GM12878 (cell line): ENCODE results near the gene DNHD1. TPM values are rescaled to one million over a fixed set of nuclear protein-coding genes. Genes with fewer than 3 reads are reported as not detected.

ENCODE experiments used
- polyA plus RNA-seq, 11 experiments: library from polyadenylated mRNA; depleted of rRNA in 4 of 11; unstranded in 6 of 11; stranded (reverse) in 5 of 11; fragments of >200 nt; fragmentation: Nextera tagmentation in 4 of 11; fragmentation: Illumina TruSeq in 1 of 11; extraction: Ambion mirVana in 4 of 11; extraction: Trizol in 1 of 11; gene quantifications; 1 replicate in 1 of 11; 2 replicates in 10 of 11; pipeline versions ENCODE4 v1.2.1 to v1.2.3, GENCODE V29; 2011 to 2016; ENCODE audit warnings: inconsistent platforms in 2 of 11, missing spikeins in 2 of 11, low read depth in 1 of 11
- total RNA-seq, 4 experiments: library from RNA; depleted of rRNA in 3 of 4; stranded (reverse); fragments of >200 nt in 3 of 4; fragmentation: Illumina TruSeq in 1 of 4; extraction: Trizol in 1 of 4; gene quantifications; 2 replicates each; pipeline versions ENCODE4 v1.2.1 to v1.2.3, GENCODE V29; 2013 to 2021

DNHD1 gene
- total and polyA plus RNA-seq, 10 of the 15 experiments (the other 5 are each of a cell fraction or from before 2014, with no cell fraction given): 0.99 to 16.9 (median 8.6) TPM

Other genes starting within 250 kb of the DNHD1 start
Only the 7 nearest of the 14 such genes appear.
- 7.5 and 10.6 TPM in 2 replicates for gene APBB1, start 78.2 kb upstream of the DNHD1 start, total RNA-seq (2014; rRNA removed)
- gene APBB1, start 78.2 kb upstream of the DNHD1 start, total RNA-seq (2014; rRNA removed; fragmentation: Illumina TruSeq; extraction: Trizol): 4.3 and 4.8 TPM in 2 replicates
- gene APBB1, start 78.2 kb upstream of the DNHD1 start, total RNA-seq (2021): 8.7 and 11.0 TPM in 2 replicates
- 0.30 and 0.67 TPM in 2 replicates for gene APBB1, start 78.2 kb upstream of the DNHD1 start, polyA plus RNA-seq (2011; rRNA removed)
- 2.3 and 5.6 TPM in 2 replicates for gene APBB1, start 78.2 kb upstream of the DNHD1 start, polyA plus RNA-seq (2014; fragmentation: Illumina TruSeq; extraction: Trizol)
- gene APBB1, start 78.2 kb upstream of the DNHD1 start, polyA plus RNA-seq (2014; fragmentation: Nextera tagmentation; extraction: Ambion mirVana): 1 to 10 TPM in 1 of 2 experiments, under 1 TPM in 1; 0.31 to 1.3 TPM
- gene APBB1, start 78.2 kb upstream of the DNHD1 start, polyA plus RNA-seq (2014; rRNA removed): 7.5 and 9.1 TPM in 2 replicates
- 1 to 10 TPM; 5.1 to 6.5 TPM for gene APBB1, start 78.2 kb upstream of the DNHD1 start, polyA plus RNA-seq (2016; fragmentation: Nextera tagmentation; extraction: Ambion mirVana)
- gene HPX, start 56.3 kb upstream of the DNHD1 start, total RNA-seq (2014; rRNA removed): 1.7 TPM in 1 of 2 replicates, not detected in the other
- gene HPX, start 56.3 kb upstream of the DNHD1 start, total RNA-seq (2014; rRNA removed; fragmentation: Illumina TruSeq; extraction: Trizol): 0.09 and 0.37 TPM in 2 replicates
- gene HPX, start 56.3 kb upstream of the DNHD1 start, total RNA-seq (2021): 1.7 and 2.1 TPM in 2 replicates
- gene HPX, start 56.3 kb upstream of the DNHD1 start, polyA plus RNA-seq (2011; rRNA removed): 0.06 and 0.23 TPM in 2 replicates
- 0.18 and 0.29 TPM in 2 replicates for gene HPX, start 56.3 kb upstream of the DNHD1 start, polyA plus RNA-seq (2014; fragmentation: Illumina TruSeq; extraction: Trizol)
- gene HPX, start 56.3 kb upstream of the DNHD1 start, polyA plus RNA-seq (2014; fragmentation: Nextera tagmentation; extraction: Ambion mirVana): under 1 TPM; 0.11 TPM
- 0.33 and 0.60 TPM in 2 replicates for gene HPX, start 56.3 kb upstream of the DNHD1 start, polyA plus RNA-seq (2014; rRNA removed)
- gene HPX, start 56.3 kb upstream of the DNHD1 start, polyA plus RNA-seq (2016; fragmentation: Nextera tagmentation; extraction: Ambion mirVana): under 1 TPM in 1 of 2 experiments, not detected in 1; 0.08 TPM
- gene TRIM3, start 23.3 kb upstream of the DNHD1 start, total RNA-seq (2014; rRNA removed): 6.1 and 11.8 TPM in 2 replicates
- gene TRIM3, start 23.3 kb upstream of the DNHD1 start, total RNA-seq (2014; rRNA removed; fragmentation: Illumina TruSeq; extraction: Trizol): 3.4 and 3.7 TPM in 2 replicates
- gene TRIM3, start 23.3 kb upstream of the DNHD1 start, total RNA-seq (2021): 6.9 and 8.7 TPM in 2 replicates
- 3.3 and 4.4 TPM in 2 replicates for gene TRIM3, start 23.3 kb upstream of the DNHD1 start, polyA plus RNA-seq (2011; rRNA removed)
- 4.7 and 7.5 TPM in 2 replicates for gene TRIM3, start 23.3 kb upstream of the DNHD1 start, polyA plus RNA-seq (2014; fragmentation: Illumina TruSeq; extraction: Trizol)
- under 1 TPM; 0.34 to 0.55 TPM for gene TRIM3, start 23.3 kb upstream of the DNHD1 start, polyA plus RNA-seq (2014; fragmentation: Nextera tagmentation; extraction: Ambion mirVana)
- gene TRIM3, start 23.3 kb upstream of the DNHD1 start, polyA plus RNA-seq (2014; rRNA removed): 11.0 and 18.3 TPM in 2 replicates
- 1 to 10 TPM; 4.6 to 5.0 TPM for gene TRIM3, start 23.3 kb upstream of the DNHD1 start, polyA plus RNA-seq (2016; fragmentation: Nextera tagmentation; extraction: Ambion mirVana)
- gene ARFIP2, start 15.9 kb upstream of the DNHD1 start, total RNA-seq (2014; rRNA removed): 47.7 and 49.5 TPM in 2 replicates
- 35.6 TPM in 2 replicates for gene ARFIP2, start 15.9 kb upstream of the DNHD1 start, total RNA-seq (2014; rRNA removed; fragmentation: Illumina TruSeq; extraction: Trizol)
- gene ARFIP2, start 15.9 kb upstream of the DNHD1 start, total RNA-seq (2021): 44.2 and 48.4 TPM in 2 replicates
- gene ARFIP2, start 15.9 kb upstream of the DNHD1 start, polyA plus RNA-seq (2011; rRNA removed): 35.9 and 44.7 TPM in 2 replicates
- 41.4 and 52.8 TPM in 2 replicates for gene ARFIP2, start 15.9 kb upstream of the DNHD1 start, polyA plus RNA-seq (2014; fragmentation: Illumina TruSeq; extraction: Trizol)
- 10 to 100 TPM; 11.7 to 18.9 TPM for gene ARFIP2, start 15.9 kb upstream of the DNHD1 start, polyA plus RNA-seq (2014; fragmentation: Nextera tagmentation; extraction: Ambion mirVana)
- 59.8 and 65.5 TPM in 2 replicates for gene ARFIP2, start 15.9 kb upstream of the DNHD1 start, polyA plus RNA-seq (2014; rRNA removed)
- gene ARFIP2, start 15.9 kb upstream of the DNHD1 start, polyA plus RNA-seq (2016; fragmentation: Nextera tagmentation; extraction: Ambion mirVana): 10 to 100 TPM; 49.5 to 53.1 TPM
- gene TIMM10B, start 15.8 kb upstream of the DNHD1 start, total RNA-seq (2014; rRNA removed): 40.5 and 41.4 TPM in 2 replicates
- 28.8 and 30.3 TPM in 2 replicates for gene TIMM10B, start 15.8 kb upstream of the DNHD1 start, total RNA-seq (2014; rRNA removed; fragmentation: Illumina TruSeq; extraction: Trizol)
- 39.2 and 42.1 TPM in 2 replicates for gene TIMM10B, start 15.8 kb upstream of the DNHD1 start, total RNA-seq (2021)
- gene TIMM10B, start 15.8 kb upstream of the DNHD1 start, polyA plus RNA-seq (2011; rRNA removed): 58.6 and 64.3 TPM in 2 replicates
- 32.9 and 36.1 TPM in 2 replicates for gene TIMM10B, start 15.8 kb upstream of the DNHD1 start, polyA plus RNA-seq (2014; fragmentation: Illumina TruSeq; extraction: Trizol)
- 100 to 1,000 TPM in 1 of 2 experiments, 10 to 100 TPM in 1; 93.3 to 126 TPM for gene TIMM10B, start 15.8 kb upstream of the DNHD1 start, polyA plus RNA-seq (2014; fragmentation: Nextera tagmentation; extraction: Ambion mirVana)
- 33.5 and 47.8 TPM in 2 replicates for gene TIMM10B, start 15.8 kb upstream of the DNHD1 start, polyA plus RNA-seq (2014; rRNA removed)
- gene TIMM10B, start 15.8 kb upstream of the DNHD1 start, polyA plus RNA-seq (2016; fragmentation: Nextera tagmentation; extraction: Ambion mirVana): 10 to 100 TPM; 58.4 to 61.6 TPM
- 20.5 and 27.3 TPM in 2 replicates for gene RRP8, start 106.3 kb downstream of the DNHD1 start, total RNA-seq (2014; rRNA removed)
- gene RRP8, start 106.3 kb downstream of the DNHD1 start, total RNA-seq (2014; rRNA removed; fragmentation: Illumina TruSeq; extraction: Trizol): 14.2 and 15.4 TPM in 2 replicates
- gene RRP8, start 106.3 kb downstream of the DNHD1 start, total RNA-seq (2021): 26.3 and 27.3 TPM in 2 replicates
- gene RRP8, start 106.3 kb downstream of the DNHD1 start, polyA plus RNA-seq (2011; rRNA removed): 21.7 and 22.5 TPM in 2 replicates
- gene RRP8, start 106.3 kb downstream of the DNHD1 start, polyA plus RNA-seq (2014; fragmentation: Illumina TruSeq; extraction: Trizol): 21.5 and 26.1 TPM in 2 replicates
- 10 to 100 TPM in 1 of 2 experiments, 1 to 10 TPM in 1; 4.7 to 15.8 TPM for gene RRP8, start 106.3 kb downstream of the DNHD1 start, polyA plus RNA-seq (2014; fragmentation: Nextera tagmentation; extraction: Ambion mirVana)
- gene RRP8, start 106.3 kb downstream of the DNHD1 start, polyA plus RNA-seq (2014; rRNA removed): 20.6 and 21.8 TPM in 2 replicates
- gene RRP8, start 106.3 kb downstream of the DNHD1 start, polyA plus RNA-seq (2016; fragmentation: Nextera tagmentation; extraction: Ambion mirVana): 10 to 100 TPM; 51.0 to 51.2 TPM
- 73.7 and 74.2 TPM in 2 replicates for gene ILK, start 106.5 kb downstream of the DNHD1 start, total RNA-seq (2014; rRNA removed)
- 75.0 and 76.6 TPM in 2 replicates for gene ILK, start 106.5 kb downstream of the DNHD1 start, total RNA-seq (2014; rRNA removed; fragmentation: Illumina TruSeq; extraction: Trizol)
- gene ILK, start 106.5 kb downstream of the DNHD1 start, total RNA-seq (2021): 90.4 and 90.7 TPM in 2 replicates
- 121 and 163 TPM in 2 replicates for gene ILK, start 106.5 kb downstream of the DNHD1 start, polyA plus RNA-seq (2011; rRNA removed)
- gene ILK, start 106.5 kb downstream of the DNHD1 start, polyA plus RNA-seq (2014; fragmentation: Illumina TruSeq; extraction: Trizol): 108 and 111 TPM in 2 replicates
- 10 to 100 TPM; 51.8 to 77.8 TPM for gene ILK, start 106.5 kb downstream of the DNHD1 start, polyA plus RNA-seq (2014; fragmentation: Nextera tagmentation; extraction: Ambion mirVana)
- gene ILK, start 106.5 kb downstream of the DNHD1 start, polyA plus RNA-seq (2014; rRNA removed): 91.9 and 93.7 TPM in 2 replicates
- 100 to 1,000 TPM; 105 to 124 TPM for gene ILK, start 106.5 kb downstream of the DNHD1 start, polyA plus RNA-seq (2016; fragmentation: Nextera tagmentation; extraction: Ambion mirVana)